H7 (cell line): ENCODE results near the gene CYP2U1. TPM values are rescaled to one million over a fixed set of nuclear protein-coding genes. Genes with fewer than 3 reads are reported as not detected.
A peak's percentile ranks its signal among the peaks of the same experiment; 100 is the strongest.
"Not testable (repeated sequence)": the region's sequence is repeated elsewhere in the genome, so short reads cannot be mapped to it uniquely, and the experiment has no call there.

Experiments
- DNase-seq: peaks from one replicate; pipeline ENCODE4 v3.0.0; 2012
- H3K27me3 ChIP-seq: 2 replicates; pipeline ENCODE4 v1.6.0; 2011; ENCODE audit warnings: mild to moderate bottlenecking, low read length; ENCODE audit not compliant: control insufficient read depth, insufficient read depth
- H3K36me3 ChIP-seq: replicated peaks from 2 replicates; pipeline ENCODE4 v1.5.1; 2011; ENCODE audit warnings: low read length; ENCODE audit not compliant: control insufficient read depth, insufficient read depth
- H3K4me3 ChIP-seq: 2 replicates; pipeline ENCODE4 v1.5.1; 2011; ENCODE audit warnings: low read depth, mild to moderate bottlenecking, control low read depth, low read length, moderate library complexity; ENCODE audit not compliant: insufficient read depth
- total RNA-seq: library from RNA; depleted of rRNA; stranded (reverse); fragments of >200 nt; shearing (Covaris generic); gene quantifications from 2 replicates; pipeline ENCODE4 v1.2.3, GENCODE V29; 2014

Gene CYP2U1
- total RNA-seq, 1 experiment from 2014 or later: 1.5 TPM

GRCh38 chr4:107905082-107905481, 26.3 kb upstream of the CYP2U1 start:
- DNase-seq, H3K36me3 ChIP-seq, H3K27me3 ChIP-seq, H3K4me3 ChIP-seq: not testable (repeated sequence)

DNA sequence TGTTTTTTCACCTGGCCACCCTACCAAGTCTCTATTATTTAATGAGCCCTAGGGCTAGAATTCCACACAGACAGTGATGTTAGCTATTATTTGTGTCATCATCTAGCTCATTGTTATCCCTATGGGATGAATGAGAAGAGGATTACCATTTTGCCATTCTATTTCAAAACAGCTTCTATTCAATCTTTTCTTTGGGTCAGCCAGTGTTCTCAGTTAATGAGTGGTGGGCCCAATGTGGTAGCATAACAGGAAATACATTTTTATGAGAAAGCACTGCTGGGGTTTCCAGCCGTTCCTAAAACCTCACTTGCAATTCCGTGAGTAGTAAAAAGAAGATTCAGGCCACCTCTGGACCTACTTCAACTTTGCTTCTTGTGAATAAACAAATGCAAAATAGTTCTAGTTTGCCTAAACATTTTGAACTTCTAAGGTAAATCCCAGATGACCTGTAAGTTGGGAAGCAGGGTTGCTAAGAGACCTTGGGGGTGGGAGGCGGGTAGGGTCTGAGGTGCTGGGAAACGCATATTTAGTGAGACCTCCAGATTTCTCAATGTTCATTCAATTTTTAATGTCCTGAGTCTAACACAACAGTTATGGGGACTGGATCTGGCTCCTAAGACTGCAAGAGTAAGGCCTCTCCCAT, 24.8 kb upstream of the CYP2U1 start:
- Histone ChIP-seq H3K27me3 (no peaks in the 10 kb centered on the region), H3K36me3 (no peaks in the 10 kb centered on the region), H3K4me3 (no peak overlapping the region)
- no peak for DNase-seq

- no peaks in the 10 kb centered on the region for H3K36me3 ChIP-seq
- no peak for DNase-seq
- no peaks in the 10 kb centered on the region for H3K27me3 ChIP-seq
- H3K4me3 ChIP-seq: no peak overlapping the region
Measured at GRCh38 chr4:107908377-107908776, 23.0 kb upstream of the CYP2U1 start.

DNA sequence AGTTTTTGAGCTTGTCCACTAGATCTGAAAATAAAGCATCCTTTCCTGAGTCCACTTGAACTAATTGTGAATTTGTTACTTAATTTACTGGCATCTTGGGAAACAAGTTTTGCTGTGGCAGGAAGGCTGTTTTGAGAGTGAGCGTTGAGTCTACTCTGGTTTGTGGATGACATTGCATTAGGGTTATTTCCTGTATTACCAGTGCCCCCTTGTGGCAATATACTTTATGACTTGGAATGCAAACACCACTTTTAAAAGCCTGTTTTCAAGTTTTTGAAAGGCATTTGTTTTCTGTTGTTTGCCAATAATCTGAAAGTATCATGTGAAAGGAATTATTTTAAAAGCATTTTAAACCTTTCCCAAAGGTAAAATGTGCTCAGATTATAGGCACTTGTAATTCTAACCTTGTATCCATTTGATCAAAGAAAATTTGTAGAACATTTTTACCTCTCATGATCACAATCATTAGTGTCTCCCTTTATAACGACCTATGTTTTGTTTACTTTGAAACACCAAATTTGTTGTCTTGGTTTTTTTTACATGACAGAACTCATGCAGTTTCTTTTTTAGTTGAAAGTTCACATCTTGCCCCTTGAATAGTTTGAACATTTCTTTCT, 18.0 kb upstream of the CYP2U1 start:
- no peaks in the 10 kb centered on the region for H3K27me3 ChIP-seq
- no peaks in the 10 kb centered on the region for H3K36me3 ChIP-seq
- H3K4me3 ChIP-seq: no peak overlapping the region
- DNase-seq: peak; percentile 28

DNA sequence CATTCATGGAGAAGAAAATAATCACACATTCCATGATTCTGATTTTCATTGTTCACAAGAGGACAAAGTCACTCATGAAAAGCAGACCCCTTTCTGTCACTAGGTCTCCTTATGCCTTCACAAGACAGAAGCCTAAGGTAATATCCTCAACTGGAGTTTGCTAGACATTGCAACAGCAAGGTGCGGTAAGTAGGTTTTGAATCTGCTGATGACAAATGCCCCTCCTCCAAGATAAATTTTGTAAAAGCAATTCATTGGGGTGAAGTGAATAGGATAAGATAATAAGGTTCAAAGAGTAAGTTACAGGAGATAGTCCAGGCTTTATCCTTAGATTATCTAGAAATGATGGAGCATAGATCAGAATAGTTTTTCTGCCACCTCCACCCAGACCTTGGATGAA, 16.1 kb upstream of the CYP2U1 start:
- Histone ChIP-seq H3K27me3 (no peaks in the 10 kb centered on the region), H3K4me3 (no peak overlapping the region), H3K36me3 (no peaks in the 10 kb centered on the region)
- no peak for DNase-seq

- no peak overlapping the region for H3K4me3 ChIP-seq
- no peak for DNase-seq
- H3K36me3 ChIP-seq: no peaks in the 10 kb centered on the region
- H3K27me3 ChIP-seq: no peaks in the 10 kb centered on the region
Measured at GRCh38 chr4:107916623-107917022, 14.7 kb upstream of the CYP2U1 start.

DNA sequence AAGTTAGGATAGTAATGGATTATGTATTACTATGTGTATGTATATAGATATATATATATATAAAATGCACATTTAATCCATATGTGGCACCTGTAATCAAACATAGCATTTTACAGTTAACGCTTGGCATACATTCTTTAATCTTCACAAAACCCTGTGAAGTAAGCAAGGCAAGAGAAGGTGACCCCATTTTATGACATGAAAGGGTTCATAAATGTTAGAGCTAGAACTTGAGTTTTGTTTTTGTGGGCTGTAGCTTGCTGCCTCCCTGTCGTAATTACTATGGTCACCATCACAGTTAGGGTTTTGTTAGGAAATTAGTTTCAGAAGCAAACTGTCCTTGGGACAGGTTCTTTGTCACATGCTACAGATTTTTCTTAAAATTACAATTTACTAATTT, 13.8 kb upstream of the CYP2U1 start:
- Histone ChIP-seq H3K36me3 (no peaks in the 10 kb centered on the region), H3K4me3 (no peak overlapping the region), H3K27me3 (no peaks in the 10 kb centered on the region)
- DNase-seq: no peak

GRCh38 chr4:107922486-107923473, 8.6 kb upstream of the CYP2U1 start:
- H3K27me3 ChIP-seq: no peaks in the 10 kb centered on the region; the same call in 1 of the 2 replicates
- no peaks in the 10 kb centered on the region for H3K36me3 ChIP-seq
- no peak for DNase-seq
- no peak overlapping the region for H3K4me3 ChIP-seq

DNA sequence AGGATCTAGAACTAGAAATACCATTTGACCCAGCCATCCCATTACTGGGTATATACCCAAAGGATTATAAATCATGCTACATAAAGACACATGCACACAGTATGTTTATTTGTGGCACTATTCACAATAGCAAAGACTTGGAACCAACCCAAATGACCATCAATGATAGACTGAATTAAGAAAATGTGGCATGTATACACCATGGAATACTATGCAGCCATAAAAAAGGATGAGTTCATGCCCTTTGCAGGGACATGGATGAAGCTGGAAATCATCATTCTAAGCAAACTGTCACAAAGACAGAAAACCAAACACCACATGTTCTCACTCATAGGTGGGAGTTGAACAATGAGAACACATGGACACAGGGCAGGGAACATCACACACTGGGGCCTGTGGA, 5.6 kb upstream of the CYP2U1 start:
- DNase-seq, H3K27me3 ChIP-seq, H3K4me3 ChIP-seq, H3K36me3 ChIP-seq: not testable (repeated sequence)

DNA sequence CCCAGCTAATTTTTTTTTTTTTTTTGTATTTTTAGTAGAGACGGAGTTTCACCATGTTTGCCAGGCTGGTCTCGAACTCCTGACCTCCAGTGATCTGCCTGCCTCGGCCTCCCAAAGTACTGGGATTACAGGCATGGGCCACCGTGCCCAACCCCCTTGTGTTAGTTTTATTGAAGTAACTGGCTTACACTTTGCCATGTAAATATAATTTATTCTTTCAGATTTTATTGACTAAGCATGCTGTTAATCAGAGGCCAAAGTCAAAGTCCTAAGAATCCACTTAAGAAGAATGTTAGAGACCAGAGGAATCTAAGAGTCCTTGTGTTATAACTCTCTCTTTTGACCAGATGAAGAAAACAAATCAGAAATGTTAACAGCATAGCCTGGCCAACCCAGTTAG, 4.5 kb upstream of the CYP2U1 start:
- not testable (repeated sequence) for H3K36me3 ChIP-seq, DNase-seq, H3K4me3 ChIP-seq
- H3K27me3 ChIP-seq: peaks cover 12% of the 10 kb centered on the region

DNA sequence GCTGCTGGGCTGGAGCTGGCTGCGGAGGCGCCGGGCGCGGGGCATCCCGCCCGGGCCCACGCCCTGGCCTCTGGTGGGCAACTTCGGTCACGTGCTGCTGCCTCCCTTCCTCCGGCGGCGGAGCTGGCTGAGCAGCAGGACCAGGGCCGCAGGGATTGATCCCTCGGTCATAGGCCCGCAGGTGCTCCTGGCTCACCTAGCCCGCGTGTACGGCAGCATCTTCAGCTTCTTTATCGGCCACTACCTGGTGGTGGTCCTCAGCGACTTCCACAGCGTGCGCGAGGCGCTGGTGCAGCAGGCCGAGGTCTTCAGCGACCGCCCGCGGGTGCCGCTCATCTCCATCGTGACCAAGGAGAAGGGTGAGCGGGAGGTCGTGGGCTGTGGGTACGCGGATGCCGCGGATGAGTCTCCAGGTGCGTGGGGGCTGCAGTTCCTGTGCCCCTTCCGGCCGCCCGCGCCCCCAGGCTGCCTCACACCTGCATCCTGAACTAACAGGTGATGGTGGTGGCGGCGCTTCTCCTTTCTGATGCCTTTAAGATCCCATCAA, 499 bp downstream of the CYP2U1 start:
- Histone ChIP-seq H3K36me3 (no peaks in the 10 kb centered on the region), H3K4me3 (peak overlapping the region; percentile 61), H3K27me3 (peaks cover 27% of the 10 kb centered on the region)
- no peak for DNase-seq

DNA sequence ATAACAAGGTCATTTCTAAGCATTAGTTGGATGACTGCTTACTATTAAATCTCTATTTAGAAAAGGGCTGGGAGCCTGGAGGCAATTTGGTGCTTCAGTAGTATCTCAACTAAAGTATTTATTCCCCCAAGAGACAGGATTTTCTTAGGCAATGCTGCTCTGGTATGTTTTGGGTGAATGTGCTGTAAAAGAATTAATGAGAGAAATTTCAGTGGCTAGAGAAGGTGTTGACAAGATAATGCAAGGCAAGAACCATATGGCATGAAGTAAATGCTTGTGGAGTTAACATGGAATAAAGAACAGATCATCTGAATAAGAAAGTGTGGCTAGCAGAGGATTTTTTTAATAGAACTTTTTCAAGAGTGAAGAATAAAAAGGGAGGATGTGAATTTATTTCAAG, 3.9 kb downstream of the CYP2U1 start:
- no peak for DNase-seq
- Histone ChIP-seq H3K4me3 (no peak overlapping the region), H3K36me3 (no peaks in the 10 kb centered on the region), H3K27me3 (peaks cover 25% of the 10 kb centered on the region)

- H3K27me3 ChIP-seq: peaks cover 13% of the 10 kb centered on the region
- no peak overlapping the region for H3K4me3 ChIP-seq
- no peak for DNase-seq
- no peaks in the 10 kb centered on the region for H3K36me3 ChIP-seq
Measured at GRCh38 chr4:107937040-107937439, 5.7 kb downstream of the CYP2U1 start.

DNA sequence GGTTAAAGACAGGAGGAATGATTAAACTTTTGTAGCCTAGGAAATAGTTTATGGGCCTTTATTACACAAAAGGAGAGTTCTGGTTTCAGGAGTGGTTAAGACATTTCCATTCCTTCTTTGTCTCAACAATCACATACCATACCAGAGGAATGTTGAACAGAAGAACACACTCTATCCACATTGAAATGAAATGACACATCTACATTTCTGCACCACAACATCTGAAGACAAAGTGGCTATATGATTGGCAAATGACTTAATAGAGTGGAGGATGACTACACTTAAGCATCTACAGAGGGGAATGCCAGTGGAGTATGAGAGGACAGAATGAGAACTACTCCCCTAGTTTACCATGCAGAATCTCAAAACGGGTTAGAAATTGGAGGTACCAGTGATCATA, 8.0 kb downstream of the CYP2U1 start:
- no peaks in the 10 kb centered on the region for H3K36me3 ChIP-seq
- no peaks in the 10 kb centered on the region for H3K27me3 ChIP-seq
- H3K4me3 ChIP-seq: no peak overlapping the region
- no peak for DNase-seq
